Measurements from ENCODE around the gene SP140L. TPM values are rescaled to one million over a fixed set of nuclear protein-coding genes. Genes with fewer than 3 reads are reported as not detected.

SP140L gene
- total and polyA plus RNA-seq, 5 experiments from 2014 or later: 25.3 to 91.7 (median 43.1) TPM

DNA sequence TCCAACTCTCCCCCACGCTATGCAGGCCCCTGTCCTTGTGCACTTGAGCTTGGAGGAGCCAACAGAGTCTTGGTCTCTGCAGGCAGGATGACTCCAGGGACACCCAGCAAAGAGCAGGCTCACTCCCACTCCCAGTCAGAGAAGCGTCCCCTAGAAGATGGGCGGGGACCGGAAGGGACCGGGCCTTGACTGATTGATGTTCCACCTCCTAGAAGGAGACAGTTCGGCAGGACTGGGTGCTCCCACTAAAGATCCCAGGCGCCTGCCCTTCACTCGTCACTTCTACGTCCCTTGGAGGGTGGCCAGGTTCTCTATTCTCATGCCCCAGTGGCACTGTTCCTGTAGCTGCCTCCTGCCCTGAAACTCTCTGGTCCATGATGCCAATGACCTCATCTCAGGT, 85.9 kb downstream of the SP140L start:
- peak overlapping the region; percentile 82 to 100 (median 98) for H3K27ac Mint-ChIP-seq
- H3K4me1 Mint-ChIP-seq: peaks cover 37 to 85% (median 82%) of the 10 kb centered on the region in 4 donors
- POLR2A ChIA-PET: interaction anchor here (1.5 to 1.6 kb wide), 2 partner anchors 18 to 86 kb away, joined by 5 to 6 read pairs; partner anchors contain the start of gene SP140L
- DNase-seq: no peak
- no peaks in the 10 kb centered on the region for H3K36me3 Mint-ChIP-seq
- peak overlapping the region; percentile 57 to 100 (median 100) for H3K4me3 Mint-ChIP-seq
- H3K9me3 Mint-ChIP-seq: no peaks in the 10 kb centered on the region
- ATAC-seq: no peak
- H3K27me3 Mint-ChIP-seq: no peaks in the 10 kb centered on the region

DNA sequence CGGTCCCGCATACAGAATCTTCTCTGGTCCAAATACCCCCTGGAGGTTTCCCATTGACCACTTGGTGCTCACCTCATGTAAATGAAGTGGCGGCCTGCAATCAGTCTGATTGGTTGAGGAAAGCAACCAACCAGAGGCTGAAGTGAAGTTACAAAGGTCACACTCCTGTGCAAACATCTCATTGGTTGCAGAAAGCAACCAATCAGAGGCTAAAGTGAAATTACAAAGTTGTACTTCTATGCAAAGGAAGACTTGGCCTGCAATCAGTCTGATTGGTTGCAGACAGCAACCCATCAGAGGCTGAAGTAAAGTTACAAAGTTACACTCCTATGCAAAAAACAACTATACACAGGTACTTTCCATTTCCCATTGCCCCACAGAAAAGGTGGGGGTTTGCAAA, 86.5 kb downstream of the SP140L start:
- Mint-ChIP-seq H3K27ac (peak overlapping the region in 9 of 10 donors; percentile 77 to 100 (median 98)), H3K4me1 (peaks cover 37 to 85% (median 80%) of the 10 kb centered on the region in 4 donors), H3K4me3 (peak overlapping the region; percentile 54 to 100 (median 99)), H3K36me3 (peaks cover 0 to 5% (median 2%) of the 10 kb centered on the region in 3 donors), H3K9me3 (no peaks in the 10 kb centered on the region), H3K27me3 (no peaks in the 10 kb centered on the region)
- ATAC-seq (no peak), DNase-seq (no peak)
- POLR2A ChIA-PET: interaction anchor here (0.7 to 1.1 kb wide), 3 partner anchors 35 to 194 kb away, joined by 3 to 5 read pairs (median 4); partner anchors contain the start of gene SP110

DNA sequence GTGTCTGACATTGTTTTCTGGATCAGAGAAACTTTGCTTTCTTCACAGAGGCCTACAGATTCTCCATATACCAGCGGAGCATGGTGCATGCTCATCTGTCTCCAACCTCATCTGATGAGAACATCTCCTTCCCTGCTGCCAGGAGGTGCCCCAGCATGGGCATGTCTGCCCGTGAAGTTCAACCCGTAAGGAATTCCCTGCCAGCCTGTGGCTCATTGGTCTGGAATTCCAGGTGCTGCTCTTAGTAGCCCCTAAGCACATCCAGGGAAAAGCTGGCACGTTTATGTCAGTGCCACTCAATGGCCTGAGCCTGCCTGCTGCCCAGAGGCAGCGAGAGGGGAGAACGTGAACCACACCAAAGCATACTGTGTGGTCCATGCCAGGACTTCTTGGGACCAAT, 87.3 kb downstream of the SP140L start:
- no peak for DNase-seq
- POLR2A ChIA-PET: interaction anchor here (0.6 to 1.3 kb wide), 4 partner anchors 10 to 195 kb away, joined by 3 to 5 read pairs (median 4); partner anchors contain the start of gene SP110
- peak overlapping the region; percentile 96 to 100 (median 99) for H3K27ac Mint-ChIP-seq
- H3K27me3 Mint-ChIP-seq: no peaks in the 10 kb centered on the region
- no peaks in the 10 kb centered on the region for H3K9me3 Mint-ChIP-seq
- H3K4me1 Mint-ChIP-seq: peaks cover 41 to 86% (median 79%) of the 10 kb centered on the region in 4 donors
- peak overlapping the region; percentile 59 to 100 (median 94) for H3K4me3 Mint-ChIP-seq
- no peak for ATAC-seq
- peaks cover 0 to 13% (median 5%) of the 10 kb centered on the region in 3 donors for H3K36me3 Mint-ChIP-seq

DNA sequence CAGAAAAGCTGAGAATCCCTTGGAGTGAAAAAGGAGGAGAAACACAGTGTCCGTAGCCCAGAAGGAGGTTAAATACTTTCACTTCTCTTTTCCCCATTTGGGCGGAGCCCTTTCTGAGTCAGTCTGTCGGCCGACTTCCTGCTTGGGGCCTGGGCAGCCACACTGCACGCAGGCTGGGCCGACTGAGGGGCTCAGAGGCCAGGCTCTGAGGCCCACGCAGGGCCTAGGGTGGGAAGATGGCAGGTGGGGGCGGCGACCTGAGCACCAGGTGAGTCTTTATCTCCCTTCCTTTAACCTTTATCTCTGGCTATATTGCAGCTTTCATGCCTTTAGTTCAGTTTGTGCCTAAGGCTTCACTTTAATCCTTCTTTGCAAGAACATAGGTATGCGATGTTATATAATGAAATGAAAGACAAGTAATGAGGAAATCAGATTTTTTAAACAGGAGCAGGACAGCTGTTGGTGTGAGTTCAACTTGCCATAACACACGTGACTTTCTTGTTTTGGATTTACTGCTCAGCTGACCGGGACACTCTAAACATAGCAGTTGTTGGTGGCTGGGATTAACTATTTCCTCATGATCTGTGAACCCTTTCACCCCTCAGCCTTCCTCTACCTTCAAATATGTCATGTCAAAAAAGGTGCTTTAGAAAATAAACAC, 89.2 kb downstream of the SP140L start, which contains the start of gene SP100:
TSS of gene SP100 (plus strand) at position 141 of the 661 bp plus-strand sequence. CDS start at position 237, 96 bp downstream.
- H3K27ac Mint-ChIP-seq: peak within 1 kb of the TSS; percentile 96 to 100 (median 99)
- H3K27me3 Mint-ChIP-seq: no peaks in the 10 kb centered on the region
- ATAC-seq (peak; percentile 80 to 82), DNase-seq (peak; percentile 56 to 88 (median 76))
- peaks cover 0 to 20% (median 9%) of the 10 kb centered on the region in 3 donors for H3K36me3 Mint-ChIP-seq
- POLR2A ChIA-PET: interaction anchor here (1.0 to 2.5 kb wide), 8 partner anchors 12 to 199 kb away, joined by 3 to 10 read pairs (median 6); partner anchors contain the start of genes SP110 and SP140L
- H3K4me1 Mint-ChIP-seq: peaks cover 44 to 92% (median 76%) of the 10 kb centered on the region in 4 donors
- H3K4me3 Mint-ChIP-seq: peak within 1 kb of the TSS; percentile 91 to 99 (median 94)
- no peaks in the 10 kb centered on the region for H3K9me3 Mint-ChIP-seq

DNA sequence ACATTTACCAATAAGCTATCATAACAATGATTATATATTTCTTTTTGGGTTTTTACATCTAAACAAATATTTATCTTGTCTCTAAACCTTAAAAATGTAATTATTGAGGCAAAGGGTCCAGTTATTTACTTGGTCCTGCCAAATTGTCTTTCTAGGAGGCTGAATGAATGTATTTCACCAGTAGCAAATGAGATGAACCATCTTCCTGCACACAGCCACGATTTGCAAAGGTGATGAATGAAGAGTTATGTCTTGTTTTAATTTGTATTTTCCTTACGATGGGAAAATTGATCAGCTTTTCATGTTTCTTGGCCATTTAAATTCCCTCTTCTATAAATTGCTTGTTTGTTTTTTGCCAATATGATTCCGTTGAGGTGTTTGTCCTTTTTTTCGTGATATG, 90.4 kb downstream of the SP140L start:
- Mint-ChIP-seq H3K9me3 (no peaks in the 10 kb centered on the region), H3K4me3 (peak overlapping the region; percentile 83 to 99 (median 94)), H3K4me1 (peaks cover 47 to 93% (median 77%) of the 10 kb centered on the region in 4 donors), H3K27ac (peak overlapping the region; percentile 43 to 100 (median 84)), H3K36me3 (peaks cover 3 to 31% (median 16%) of the 10 kb centered on the region in 3 donors), H3K27me3 (no peaks in the 10 kb centered on the region)
- DNase-seq (no peak), ATAC-seq (no peak)
- POLR2A ChIA-PET: interaction anchor here (1.0 to 2.5 kb wide), 6 partner anchors 8 to 185 kb away, joined by 3 to 10 read pairs (median 7); partner anchors contain the start of gene SP140L

DNA sequence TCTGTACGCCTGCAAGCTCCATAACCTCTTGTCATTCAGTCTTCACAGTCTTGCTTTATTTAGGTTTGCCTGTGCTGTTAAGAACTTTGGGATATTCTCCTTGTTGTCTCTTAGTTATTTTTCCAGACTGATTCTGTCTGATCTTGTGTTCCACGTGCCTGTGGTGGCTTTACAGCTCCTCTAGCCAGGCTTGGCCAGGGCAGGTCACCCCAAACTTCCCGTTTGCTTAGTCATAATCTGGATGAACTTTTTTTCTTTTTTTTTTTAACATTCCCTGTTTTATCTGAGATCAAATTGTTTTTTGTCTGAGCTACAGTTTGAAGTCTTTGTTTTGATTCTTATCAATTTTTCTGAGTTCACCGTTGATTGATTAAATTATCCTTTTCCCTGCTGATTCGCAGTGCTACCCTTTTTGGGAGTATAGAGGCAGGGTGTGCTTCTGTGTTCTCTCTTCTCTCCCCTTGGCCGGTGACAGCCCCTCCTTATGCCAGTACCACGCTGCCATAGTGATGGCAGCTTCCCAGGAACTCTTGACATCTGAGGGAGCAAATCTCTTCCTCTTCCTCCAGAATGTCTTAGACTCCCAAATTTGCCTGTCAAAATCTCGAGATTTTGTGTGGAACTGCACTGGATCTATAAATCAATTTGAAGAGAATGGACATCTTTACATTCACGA, 91.5 kb downstream of the SP140L start:
- DNase-seq: no peak
- ATAC-seq: no peak
- no peaks in the 10 kb centered on the region for H3K9me3 Mint-ChIP-seq
- H3K36me3 Mint-ChIP-seq: peaks cover 6 to 36% (median 18%) of the 10 kb centered on the region in 3 donors
- POLR2A ChIA-PET: interaction anchor here (1.0 to 2.3 kb wide), 5 partner anchors 9 to 92 kb away, joined by 3 to 7 read pairs (median 5); partner anchors contain the start of gene SP140L
- peak overlapping the region; percentile 62 to 93 (median 87) for H3K27ac Mint-ChIP-seq
- peak overlapping the region; percentile 85 to 99 (median 94) for H3K4me3 Mint-ChIP-seq
- H3K27me3 Mint-ChIP-seq: no peaks in the 10 kb centered on the region
- peaks cover 47 to 93% (median 77%) of the 10 kb centered on the region in 4 donors for H3K4me1 Mint-ChIP-seq

DNA sequence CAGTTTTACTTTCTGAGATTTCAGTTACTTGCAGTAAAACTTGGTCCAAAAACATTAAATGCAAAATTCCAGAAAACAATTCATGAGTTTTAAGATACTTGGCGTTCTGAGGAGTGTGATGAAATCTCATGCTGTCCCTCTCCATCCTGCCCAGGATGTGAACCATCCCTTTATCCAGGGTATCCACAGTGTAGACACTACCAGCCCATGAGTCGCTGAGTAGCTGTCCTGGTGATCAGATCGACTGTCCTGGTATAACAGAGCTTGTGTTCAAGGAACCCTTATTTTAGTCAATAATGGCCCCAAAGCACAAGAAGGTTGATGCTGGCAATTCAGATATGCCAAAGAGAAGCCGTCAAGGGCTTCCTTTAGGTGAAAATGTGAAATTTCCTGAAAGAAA, 92.2 kb downstream of the SP140L start:
- H3K9me3 Mint-ChIP-seq: no peaks in the 10 kb centered on the region
- peaks cover 49 to 93% (median 77%) of the 10 kb centered on the region in 4 donors for H3K4me1 Mint-ChIP-seq
- H3K27me3 Mint-ChIP-seq: no peaks in the 10 kb centered on the region
- H3K4me3 Mint-ChIP-seq: peak overlapping the region; percentile 79 to 99 (median 92)
- POLR2A ChIA-PET: interaction anchor here (1.5 to 2.3 kb wide), 2 partner anchors 17 to 92 kb away, joined by 5 to 7 read pairs; partner anchors contain the start of gene SP140L
- H3K27ac Mint-ChIP-seq: peak overlapping the region in 9 of 10 donors; percentile 9 to 91 (median 75)
- peaks cover 12 to 43% (median 25%) of the 10 kb centered on the region in 3 donors for H3K36me3 Mint-ChIP-seq
- no peak for DNase-seq
- no peak for ATAC-seq

DNA sequence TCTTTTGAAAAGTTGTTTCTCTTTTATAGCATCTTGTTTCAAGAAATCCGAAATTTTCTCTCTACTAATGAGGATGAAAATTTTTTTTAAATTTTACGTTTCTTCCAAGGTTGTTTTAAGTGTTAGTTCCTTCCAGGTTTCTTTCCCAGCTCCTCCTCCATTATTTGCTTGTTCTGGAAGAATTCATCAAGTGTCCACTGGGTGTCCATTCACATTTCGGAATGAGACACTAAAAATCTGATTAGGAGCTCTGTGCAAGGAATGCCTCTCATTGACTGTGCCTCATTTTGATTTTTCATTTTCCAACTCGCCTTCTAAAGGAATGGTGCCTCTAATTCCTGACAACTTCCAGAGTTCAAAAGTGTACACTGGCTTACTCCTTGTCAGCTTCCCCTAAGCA, 95.2 kb downstream of the SP140L start:
- DNase-seq (no peak), ATAC-seq (no peak)
- POLR2A ChIA-PET: no interaction called here
- H3K27ac Mint-ChIP-seq: peak overlapping the region in 5 of 10 donors; percentile 10 to 76 (median 72)
- H3K9me3 Mint-ChIP-seq: no peaks in the 10 kb centered on the region
- peaks cover 54 to 98% (median 88%) of the 10 kb centered on the region in 4 donors for H3K4me1 Mint-ChIP-seq
- no peaks in the 10 kb centered on the region for H3K27me3 Mint-ChIP-seq
- H3K36me3 Mint-ChIP-seq: peaks cover 14 to 68% (median 42%) of the 10 kb centered on the region in 3 donors
- H3K4me3 Mint-ChIP-seq: peak overlapping the region in 9 of 10 donors; percentile 15 to 93 (median 53)

DNA sequence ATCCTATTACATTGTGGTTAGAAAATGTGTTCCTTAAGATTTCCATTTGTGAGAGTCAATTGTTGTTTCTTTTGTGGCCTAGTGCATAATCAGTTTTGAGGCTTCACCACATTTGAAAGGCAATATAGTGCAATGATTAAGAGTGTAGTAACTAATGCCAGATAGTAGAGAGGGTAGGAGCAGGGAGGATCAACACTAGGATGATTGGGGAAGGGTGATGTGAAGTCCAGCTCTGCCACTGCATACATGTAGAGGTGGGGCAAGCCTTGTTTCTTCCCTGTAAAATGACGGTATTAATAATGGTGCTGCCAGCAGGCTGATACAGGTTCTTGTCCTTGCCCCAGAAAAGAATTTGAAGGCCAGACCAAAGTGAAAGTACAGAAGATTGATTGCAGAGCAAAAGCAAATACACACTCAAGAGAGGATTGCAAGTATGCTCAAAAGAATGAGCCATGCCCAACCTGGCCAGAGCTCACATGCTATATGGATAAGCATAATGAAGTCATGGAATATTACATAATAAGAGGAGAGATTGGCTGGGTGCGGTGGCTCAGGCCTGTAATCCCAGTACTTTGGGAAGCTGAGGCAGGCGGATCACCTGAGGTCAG, 97.0 kb downstream of the SP140L start:
- POLR2A ChIA-PET: no interaction called here
- Mint-ChIP-seq H3K36me3 (peaks cover 24 to 75% (median 56%) of the 10 kb centered on the region in 3 donors), H3K27me3 (no peaks in the 10 kb centered on the region), H3K4me1 (peaks cover 50 to 94% (median 84%) of the 10 kb centered on the region in 4 donors), H3K4me3 (peak overlapping the region; percentile 7 to 93 (median 56)), H3K27ac (peak overlapping the region; percentile 35 to 79 (median 70)), H3K9me3 (peaks cover 0 to 9% (median 3%) of the 10 kb centered on the region in 9 donors)
- ATAC-seq: peak in 1 of 2 donors; percentile 35
- DNase-seq: no peak

DNA sequence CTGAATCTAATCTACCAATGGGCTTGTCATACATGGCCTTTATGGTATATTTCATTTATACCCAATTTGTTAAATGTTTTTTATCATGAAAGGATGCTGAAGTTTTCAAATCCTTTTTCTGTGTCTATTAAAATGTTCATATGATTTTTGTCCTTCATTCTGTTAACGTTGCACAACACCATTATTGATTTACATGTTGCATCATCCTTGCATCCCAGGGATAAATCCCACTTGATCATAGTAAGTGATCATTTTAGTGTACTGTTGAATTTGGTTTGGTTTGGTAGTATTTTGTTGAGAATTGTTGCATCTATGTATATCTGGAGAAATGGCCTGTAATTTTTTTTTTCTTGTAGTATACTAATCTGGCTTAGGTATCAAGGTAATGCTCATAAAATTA, 98.4 kb downstream of the SP140L start:
- Mint-ChIP-seq H3K9me3 (peaks cover 0 to 19% (median 9%) of the 10 kb centered on the region in 9 donors), H3K4me3 (peak overlapping the region in 8 of 10 donors; percentile 25 to 93 (median 70)), H3K27me3 (no peaks in the 10 kb centered on the region), H3K4me1 (peaks cover 42 to 86% (median 79%) of the 10 kb centered on the region in 4 donors), H3K36me3 (peaks cover 31 to 84% (median 63%) of the 10 kb centered on the region in 3 donors), H3K27ac (peak overlapping the region in 9 of 10 donors; percentile 9 to 76 (median 53))
- ATAC-seq: no peak
- POLR2A ChIA-PET: no interaction called here
- DNase-seq: no peak

DNA sequence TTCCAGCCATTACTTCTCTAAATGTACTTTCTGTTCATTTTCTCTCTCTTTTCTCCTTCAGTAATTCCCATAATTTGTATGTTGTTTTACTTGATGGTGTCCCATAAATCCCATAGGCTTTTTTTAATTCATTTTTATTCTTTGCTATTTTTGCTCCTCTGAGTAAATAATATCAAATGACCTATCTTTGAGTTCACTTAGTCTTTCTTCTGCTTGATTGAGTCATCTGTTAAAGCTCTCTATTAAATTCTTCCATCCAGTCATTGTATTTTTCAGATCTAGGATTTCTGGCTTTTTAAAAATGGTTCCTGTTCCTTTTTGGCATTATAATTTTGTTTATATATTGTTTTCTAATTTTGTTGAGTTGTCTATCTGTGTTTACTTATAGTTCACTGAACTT, 102.5 kb downstream of the SP140L start:
- Mint-ChIP-seq H3K4me3 (peak overlapping the region in 3 of 10 donors; percentile 9 to 34 (median 12)), H3K4me1 (peaks cover 28 to 83% (median 67%) of the 10 kb centered on the region in 4 donors), H3K9me3 (peaks cover 0 to 23% (median 10%) of the 10 kb centered on the region in 9 donors), H3K36me3 (peaks cover 36 to 75% (median 64%) of the 10 kb centered on the region in 3 donors), H3K27ac (peak overlapping the region in 4 of 10 donors; percentile 23 to 70 (median 52)), H3K27me3 (no peaks in the 10 kb centered on the region)
- ATAC-seq (no peak), DNase-seq (no peak)
- POLR2A ChIA-PET: no interaction called here

Measured in naive thymus-derived CD8-positive, alpha-beta T cell (primary cell).